ENCODE results near the gene RADIL.

Gene RADIL

GRCh38 chr7:4884164-4884563 is 648 bp upstream of the RADIL start:
- Histone ChIP-seq H3K4me3 (ENCODE audit: low read length, poor library complexity, severe bottlenecking) (no peak overlapping the region), H3K9me3 (ENCODE audit: insufficient read depth, low read depth, low read length) (no peaks in the 10 kb centered on the region), H3K9me2 (replicated peaks; ENCODE audit: low read depth, low read length) (no peaks in the 10 kb centered on the region), H3K4me2 (ENCODE audit: low read depth, low read length, poor library complexity, severe bottlenecking) (no peak overlapping the region), H3F3A (ENCODE audit: low read depth) (no peaks in the 10 kb centered on the region), H3K27me3 (ENCODE audit: insufficient read depth, low read length, poor library complexity, severe bottlenecking) (no peaks in the 10 kb centered on the region), H3K4me1 (ENCODE audit: insufficient read depth, low read length, poor library complexity, severe bottlenecking) (no peaks in the 10 kb centered on the region), H3K9ac (ENCODE audit: low read depth, low read length, poor library complexity, severe bottlenecking) (no peak overlapping the region), H3K36me3 (ENCODE audit: insufficient read depth, low read length) (no peaks in the 10 kb centered on the region), H2AFZ (ENCODE audit: low read length) (no peak overlapping the region), H3K79me2 (ENCODE audit: insufficient read depth, low read length) (no peaks in the 10 kb centered on the region), H4K20me1 (ENCODE audit: insufficient read depth, low read length, poor library complexity, severe bottlenecking) (no peaks in the 10 kb centered on the region)
- TF ChIP-seq EZH2phosphoT487 (IDR thresholded peaks at IDR 0.05; ENCODE audit: borderline replicate concordance) (no peak), CTCF (conservative IDR thresholded peaks at IDR 0.05; ENCODE audit: low read length) (no peak)

GRCh38 chr7:4883033-4883371 is 514 bp downstream of the RADIL start:
- Histone ChIP-seq H3K4me2 (ENCODE audit: low read depth, low read length, poor library complexity, severe bottlenecking) (no peak overlapping the region), H3F3A (ENCODE audit: low read depth) (no peaks in the 10 kb centered on the region), H3K9me3 (ENCODE audit: insufficient read depth, low read depth, low read length) (no peaks in the 10 kb centered on the region), H4K20me1 (ENCODE audit: insufficient read depth, low read length, poor library complexity, severe bottlenecking) (no peaks in the 10 kb centered on the region), H2AFZ (ENCODE audit: low read length) (no peak overlapping the region), H3K4me3 (ENCODE audit: low read length, poor library complexity, severe bottlenecking) (no peak overlapping the region), H3K36me3 (ENCODE audit: insufficient read depth, low read length) (no peaks in the 10 kb centered on the region), H3K4me1 (ENCODE audit: insufficient read depth, low read length, poor library complexity, severe bottlenecking) (no peaks in the 10 kb centered on the region), H3K9ac (ENCODE audit: low read depth, low read length, poor library complexity, severe bottlenecking) (no peak overlapping the region), H3K79me2 (ENCODE audit: insufficient read depth, low read length) (no peaks in the 10 kb centered on the region), H3K27me3 (ENCODE audit: insufficient read depth, low read length, poor library complexity, severe bottlenecking) (no peaks in the 10 kb centered on the region), H3K9me2 (replicated peaks; ENCODE audit: low read depth, low read length) (no peaks in the 10 kb centered on the region)
- TF ChIP-seq CTCF (conservative IDR thresholded peaks at IDR 0.05; ENCODE audit: low read length): no peak
- TF ChIP-seq EZH2phosphoT487 (IDR thresholded peaks at IDR 0.05; ENCODE audit: borderline replicate concordance): no peak

GRCh38 chr7:4882169-4883032 is 1.1 kb downstream of the RADIL start:
- H3K4me2 ChIP-seq (ENCODE audit: low read depth, low read length, poor library complexity, severe bottlenecking): no peak overlapping the region
- no peak overlapping the region for H3K4me3 ChIP-seq (ENCODE audit: low read length, poor library complexity, severe bottlenecking)
- no peaks in the 10 kb centered on the region for H3K27me3 ChIP-seq (ENCODE audit: insufficient read depth, low read length, poor library complexity, severe bottlenecking)
- no peaks in the 10 kb centered on the region for H3K79me2 ChIP-seq (ENCODE audit: insufficient read depth, low read length)
- H3K9me3 ChIP-seq (ENCODE audit: insufficient read depth, low read depth, low read length): no peaks in the 10 kb centered on the region
- H3F3A ChIP-seq (ENCODE audit: low read depth): no peaks in the 10 kb centered on the region
- TF ChIP-seq CTCF (conservative IDR thresholded peaks at IDR 0.05; ENCODE audit: low read length): no peak
- no peak for TF ChIP-seq EZH2phosphoT487 (IDR thresholded peaks at IDR 0.05; ENCODE audit: borderline replicate concordance)
- no peak overlapping the region for H3K9ac ChIP-seq (ENCODE audit: low read depth, low read length, poor library complexity, severe bottlenecking)
- H3K4me1 ChIP-seq (ENCODE audit: insufficient read depth, low read length, poor library complexity, severe bottlenecking): no peaks in the 10 kb centered on the region
- H2AFZ ChIP-seq (ENCODE audit: low read length): no peak overlapping the region
- no peaks in the 10 kb centered on the region for H3K36me3 ChIP-seq (ENCODE audit: insufficient read depth, low read length)
- no peaks in the 10 kb centered on the region for H4K20me1 ChIP-seq (ENCODE audit: insufficient read depth, low read length, poor library complexity, severe bottlenecking)
- H3K9me2 ChIP-seq (replicated peaks; ENCODE audit: low read depth, low read length): no peaks in the 10 kb centered on the region
